HS-27A (cell line): ENCODE results near the gene NTN3.
A peak's percentile ranks its signal among the peaks of the same experiment; 100 is the strongest.
"Not testable (repeated sequence)": the region's sequence is repeated elsewhere in the genome, so short reads cannot be mapped to it uniquely, and the experiment has no call there.

ENCODE experiments used
- DNase-seq: peaks from one replicate; pipeline ENCODE4 v3.0.0-alpha.2; 2012; ENCODE audit warnings: low read depth, missing footprints

The NTN3 gene

GRCh38 chr16:2471016-2471652 is at the start of gene NTN3:
TSS of gene NTN3 (plus strand) at chr16:2471297. CDS start at chr16:2471702, 405 bp downstream.
- no peak for DNase-seq

DNA sequence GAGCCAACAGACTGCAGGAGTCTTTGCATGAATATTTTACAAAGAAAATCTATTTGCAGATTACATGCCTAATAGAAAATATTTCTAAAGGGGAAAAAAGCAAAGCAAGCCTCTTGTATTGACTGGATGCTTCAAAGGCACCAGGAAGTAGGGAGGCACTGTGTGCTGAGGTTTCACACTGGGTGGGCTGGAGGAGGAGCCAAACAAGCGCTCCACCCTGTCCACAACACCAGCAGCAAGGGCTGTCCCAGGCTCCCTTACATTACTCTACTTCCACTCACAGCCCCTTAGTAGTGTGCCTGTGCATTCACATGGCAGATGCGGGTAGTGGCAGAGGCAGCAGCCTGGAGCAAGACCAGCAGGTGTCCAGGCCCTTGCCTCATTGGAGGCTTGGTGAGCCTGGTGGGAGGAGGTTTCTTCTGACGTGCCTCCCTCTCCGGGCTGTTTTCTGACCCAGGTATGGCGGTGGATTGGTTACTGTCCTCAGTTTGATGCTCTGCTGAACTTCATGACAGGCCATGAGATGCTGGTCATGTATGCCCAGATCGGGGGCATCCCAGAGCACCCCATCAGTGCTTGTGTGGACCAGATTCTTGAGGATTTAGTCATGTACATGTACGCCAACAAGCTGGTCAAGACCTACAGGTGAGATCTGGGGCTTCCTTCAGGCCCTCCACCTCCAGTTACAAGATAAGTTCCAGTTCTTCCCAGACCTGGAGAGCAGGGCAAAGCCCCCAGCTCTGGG is 48.8 kb upstream of the NTN3 start:
- no peak for DNase-seq

GRCh38 chr16:2424061-2425007 is 46.8 kb upstream of the NTN3 start:
- DNase-seq = no peak

DNA sequence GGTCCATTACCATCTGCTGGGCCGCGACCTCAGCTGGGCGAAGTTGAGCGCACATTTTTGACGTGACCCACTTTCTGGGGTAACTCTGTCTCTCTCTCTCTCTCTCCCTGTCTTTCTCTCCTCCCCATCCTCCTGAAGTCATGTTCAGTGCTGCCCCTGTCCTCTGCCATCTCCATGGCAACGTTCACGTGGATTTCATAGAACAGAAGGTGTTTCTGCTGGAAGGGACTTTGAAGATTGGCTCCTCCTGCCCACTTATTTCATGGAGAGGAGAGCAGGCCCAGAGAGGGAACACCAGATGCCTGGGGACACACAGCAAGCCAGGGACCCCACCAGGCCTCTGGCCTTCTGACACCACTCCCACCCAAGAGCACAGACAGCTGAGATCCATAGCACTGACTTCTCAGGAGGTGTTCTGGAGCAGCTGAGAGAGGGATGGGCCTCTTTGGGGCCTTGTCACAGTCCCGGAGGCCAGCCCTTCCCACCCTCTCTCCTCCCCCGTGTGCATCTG is 46.0 kb upstream of the NTN3 start:
- DNase-seq = no peak

GRCh38 chr16:2425825-2426430 is 45.2 kb upstream of the NTN3 start:
- no peak for DNase-seq

GRCh38 chr16:2426941-2427361 is 44.1 kb upstream of the NTN3 start:
- DNase-seq = no peak

- no peak for DNase-seq
These were observed 43.6 kb upstream of the NTN3 start for GRCh38 chr16:2427526-2427925.

- no peak for DNase-seq
These were observed 42.9 kb upstream of the NTN3 start for GRCh38 chr16:2428051-2428783.

GRCh38 chr16:2428784-2429033 is 42.4 kb upstream of the NTN3 start:
- DNase-seq = no peak

DNA sequence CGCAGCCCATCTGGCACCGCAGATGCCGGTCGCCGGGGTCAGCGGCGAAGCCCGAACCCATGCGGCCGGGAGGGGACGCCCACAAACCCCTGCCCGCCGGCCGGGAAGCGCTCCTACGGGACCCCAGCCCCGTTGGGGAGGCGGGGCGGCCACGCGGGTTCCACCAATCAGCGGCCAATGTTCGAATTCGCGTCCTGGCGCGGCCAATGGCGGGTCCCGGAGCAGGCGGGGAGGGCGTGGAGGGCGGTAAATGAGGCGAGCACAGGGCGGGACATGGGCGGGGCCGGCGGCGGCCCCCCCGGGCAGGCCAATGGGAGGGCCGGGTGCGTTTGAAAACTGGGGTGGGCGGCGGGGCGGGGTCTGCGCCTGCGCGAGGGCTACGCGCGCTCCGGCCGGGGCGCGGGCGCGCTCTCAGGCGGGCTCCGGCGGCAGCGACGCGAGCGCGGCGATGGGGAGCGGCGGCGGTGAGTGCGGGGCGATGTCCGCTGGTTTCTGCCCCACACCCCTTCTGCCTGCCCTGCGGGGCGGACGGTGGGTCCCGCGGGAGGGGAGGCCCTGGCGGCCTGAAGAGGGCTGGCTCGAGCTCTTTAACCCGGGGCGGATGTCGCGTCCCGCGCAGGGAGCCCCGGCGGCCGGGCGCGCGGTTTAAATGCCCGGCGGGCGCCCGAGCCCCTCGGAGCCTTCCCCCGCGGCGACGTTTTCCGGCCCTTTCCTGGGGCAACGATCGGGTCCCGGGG is 41.9 kb upstream of the NTN3 start, which contains the start of gene CCNF:
Gene CCNF (plus strand): TSS at position 414 of the 737 bp plus-strand sequence. CDS start 35 bp downstream, at position 449.
- DNase-seq = peak; percentile 72

DNA sequence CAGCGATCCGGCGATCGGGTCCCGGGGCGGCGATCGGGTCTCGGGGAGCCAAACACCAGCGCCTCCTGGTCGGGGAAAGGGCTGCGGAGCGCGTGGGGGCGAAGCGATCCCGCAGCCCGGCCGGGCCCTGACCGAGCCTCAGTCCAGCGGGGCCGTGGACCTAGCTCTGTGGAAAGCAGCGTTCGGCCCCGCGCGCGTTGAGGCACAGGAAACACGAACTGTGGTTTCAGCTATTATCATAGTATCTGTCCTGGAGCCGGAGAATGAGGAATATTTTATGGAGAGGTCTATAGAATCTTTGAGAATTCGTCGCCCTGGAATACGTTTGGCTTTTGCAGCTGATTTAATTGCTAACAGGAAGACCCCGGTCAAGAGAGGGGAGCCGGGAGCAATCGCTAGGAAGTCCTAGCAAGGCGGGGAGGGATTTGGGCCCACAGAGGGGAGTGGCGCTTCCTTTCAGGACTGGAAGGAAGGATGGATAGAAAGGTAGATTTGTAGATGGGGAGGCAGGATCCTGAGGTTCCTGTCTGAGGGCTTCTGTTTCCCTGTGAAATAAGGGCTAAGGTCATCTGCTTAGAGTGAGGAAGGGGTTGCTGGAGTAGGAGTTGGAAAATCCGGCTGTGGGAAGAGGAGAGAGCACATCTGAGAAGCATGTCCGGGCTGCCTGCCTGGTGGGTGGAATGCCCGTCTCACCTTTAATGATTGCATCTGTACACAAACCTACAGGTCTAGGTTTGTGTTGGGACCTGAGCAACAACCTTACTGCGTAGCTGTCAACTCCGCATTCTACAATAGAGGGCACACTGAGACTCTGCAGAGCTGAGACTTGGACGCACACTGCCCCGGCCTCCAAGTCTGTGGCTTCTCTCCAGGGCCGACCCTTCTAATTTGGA is 41.1 kb upstream of the NTN3 start:
- DNase-seq = no peak

GRCh38 chr16:2432286-2432685 is 38.8 kb upstream of the NTN3 start:
- no peak for DNase-seq

DNA sequence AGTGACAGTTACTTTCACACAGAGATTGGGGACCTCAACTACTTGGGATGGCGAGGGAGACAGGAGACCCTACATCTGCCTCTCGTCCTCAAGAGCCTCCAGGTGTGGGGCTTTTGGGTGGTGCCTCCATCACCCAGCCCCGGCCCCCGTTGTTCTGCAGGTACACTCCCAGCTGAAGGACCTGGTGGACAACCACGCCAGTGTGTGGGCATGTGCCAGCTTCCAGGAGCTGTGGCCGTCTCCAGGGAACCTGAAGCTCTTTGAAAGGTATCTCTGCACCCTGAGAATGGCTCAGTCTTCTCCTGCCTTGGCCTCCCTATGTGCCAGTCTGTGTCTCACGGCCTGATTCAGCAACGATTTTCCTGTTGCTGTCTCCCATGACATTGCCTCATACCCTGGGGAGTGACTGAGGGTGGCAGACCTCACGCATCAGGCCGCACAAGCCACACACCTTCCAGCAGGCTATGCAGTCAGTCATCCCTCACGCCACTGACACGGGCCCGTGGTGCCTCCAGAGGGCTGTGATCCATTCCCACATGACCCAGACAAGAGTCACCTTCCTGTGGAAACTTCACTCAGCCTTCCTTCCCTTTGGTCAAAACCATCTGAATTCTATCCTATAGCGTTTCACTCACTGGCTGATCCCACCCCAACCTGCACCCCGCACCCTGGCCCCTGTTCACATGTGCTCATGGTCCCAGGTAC is 38.1 kb upstream of the NTN3 start:
- no peak for DNase-seq

GRCh38 chr16:2435236-2435635 is 35.9 kb upstream of the NTN3 start:
- not testable (repeated sequence) for DNase-seq

GRCh38 chr16:2436110-2436509 is 35.0 kb upstream of the NTN3 start:
- DNase-seq = no peak

DNA sequence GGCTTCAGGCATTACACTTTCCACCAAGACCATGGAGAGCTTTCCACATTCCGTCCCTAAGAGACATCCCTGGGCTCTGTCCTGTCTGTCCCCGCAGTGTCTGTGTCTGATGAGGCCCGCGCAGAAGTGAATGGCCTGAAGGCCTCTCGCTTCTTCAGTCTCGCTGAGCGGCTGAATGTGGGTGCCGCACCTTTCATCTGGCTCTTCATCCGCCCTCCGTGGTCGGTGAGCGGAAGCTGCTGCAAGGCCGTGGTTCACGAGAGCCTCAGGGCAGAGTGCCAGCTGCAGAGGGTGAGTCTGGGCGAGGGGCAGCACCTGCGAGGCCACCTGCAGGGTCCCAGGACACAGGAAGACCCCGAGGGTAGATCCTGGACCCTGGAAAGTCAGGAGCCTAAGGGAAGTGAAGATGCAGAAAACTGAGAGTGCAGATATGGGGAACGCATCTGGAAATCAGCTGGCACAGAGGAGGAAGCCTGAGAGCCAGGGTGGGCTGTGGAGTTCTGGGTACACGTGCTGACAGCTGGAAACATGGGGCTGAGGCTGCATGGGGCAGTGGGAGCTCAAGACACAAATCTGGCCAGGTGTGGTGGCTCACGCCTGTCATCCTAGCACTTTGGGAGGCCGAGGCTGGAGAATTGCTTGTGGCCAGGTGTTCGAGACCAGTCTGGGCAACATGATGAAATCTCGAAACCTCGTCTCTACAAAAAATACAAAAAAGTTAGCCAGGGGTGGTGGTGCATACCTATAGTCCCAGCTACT is 33.9 kb upstream of the NTN3 start:
- DNase-seq = no peak

DNA sequence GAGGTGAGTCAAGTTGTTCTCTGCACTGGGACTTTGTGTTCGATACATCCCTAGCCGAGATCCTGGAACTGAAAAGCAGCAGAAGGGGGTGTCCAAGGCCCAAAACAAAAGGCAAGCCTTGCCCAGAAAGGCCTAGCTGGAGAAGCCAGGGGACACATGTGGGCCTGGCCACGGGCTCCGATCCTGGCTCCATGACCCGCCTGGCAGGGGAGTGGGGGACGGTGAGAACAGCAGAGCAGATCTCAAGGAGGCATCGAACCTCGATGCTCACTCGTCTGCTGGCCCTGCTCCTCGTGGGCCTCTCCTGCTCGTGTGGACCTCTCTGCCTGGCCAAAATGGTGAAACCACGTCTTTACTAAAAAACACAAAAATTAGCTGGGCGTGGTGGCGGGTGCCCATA is 33.0 kb upstream of the NTN3 start:
- no peak for DNase-seq

- no peak for DNase-seq
These were observed 31.5 kb upstream of the NTN3 start for GRCh38 chr16:2439598-2439997.
